Measurements from ENCODE around the gene RAB41. TPM values are rescaled to one million over a fixed set of nuclear protein-coding genes. Genes with fewer than 3 reads are reported as not detected.

The RAB41 gene
- total and polyA plus RNA-seq, 2 donors (not counting 3 experiments of a cell fraction or from before 2014, with no cell fraction given): not detected

- no peak for TF ChIP-seq MAX (IDR thresholded peaks at IDR 0.05; ENCODE audit: insufficient read depth, insufficient read length)
- TF ChIP-seq POLR2AphosphoS5 (IDR thresholded peaks at IDR 0.05; ENCODE audit: insufficient read depth, low read depth, low read length): no peak
- no peak for TF ChIP-seq POLR2A (IDR thresholded peaks at IDR 0.05; ENCODE audit: low read depth, low read length)
- no peak for TF ChIP-seq JUN (IDR thresholded peaks at IDR 0.05; ENCODE audit: borderline replicate concordance, insufficient read depth, insufficient read length, low read depth)
- TF ChIP-seq FOS (IDR thresholded peaks at IDR 0.05; ENCODE audit: borderline replicate concordance, insufficient read depth, low read length): no peak
- no peak for TF ChIP-seq EZH2 (IDR thresholded peaks at IDR 0.05; ENCODE audit: borderline replicate concordance, low read depth, low read length, severe bottlenecking)
- no peak for TF ChIP-seq GATA2 (IDR thresholded peaks at IDR 0.05; ENCODE audit: insufficient read depth, insufficient read length, low read depth, low read length)
- TF ChIP-seq CTCF (IDR thresholded peaks at IDR 0.05; ENCODE audit: extremely low read depth in 1 of 2, insufficient read depth in 1 of 2, low read depth in 1 of 2, low read length in 2 of 2): no peak
- no peak for TF ChIP-seq MYC (IDR thresholded peaks at IDR 0.05; ENCODE audit: low read depth, low read length)
- Histone ChIP-seq H3K27me3 (ENCODE audit: control insufficient read depth in 2 of 2, insufficient read depth in 2 of 2, low read length in 2 of 2) (no peaks in the 10 kb centered on the region), H2AFZ (ENCODE audit: low read depth, low read length) (no peak overlapping the region), H3K9me3 (replicated peaks; ENCODE audit: control insufficient read depth, insufficient read depth, low read length) (no peaks in the 10 kb centered on the region), H3K27ac (ENCODE audit: insufficient read depth, low read depth, low read length) (no peak overlapping the region), H3K4me2 (ENCODE audit: insufficient read depth, low read length) (no peak overlapping the region), H3K36me3 (ENCODE audit: control insufficient read depth in 2 of 2, extremely low read depth in 1 of 2, insufficient read depth in 2 of 2, low read length in 2 of 2) (no peaks in the 10 kb centered on the region), H3K4me1 (ENCODE audit: control insufficient read depth, extremely low read depth, insufficient read depth, low read length) (no peaks in the 10 kb centered on the region), H3K79me2 (ENCODE audit: control insufficient read depth, insufficient read depth, low read length) (no peaks in the 10 kb centered on the region), H3K9ac (replicated peaks; ENCODE audit: extremely low read depth, insufficient read depth, low read length) (no peak overlapping the region), H3K9me1 (replicated peaks; ENCODE audit: control insufficient read depth, extremely low read depth, insufficient read depth, low read length) (no peaks in the 10 kb centered on the region), H4K20me1 (replicated peaks; ENCODE audit: control insufficient read depth, extremely low read depth, insufficient read depth, low read length) (no peaks in the 10 kb centered on the region), H3K4me3 (replicated peaks in 1 of 3; ENCODE audit: insufficient read depth in 1 of 3, low read depth in 1 of 3, low read length in 3 of 3) (no peak overlapping the region)
- FAIRE-seq: no peak
- POLR2A ChIA-PET: no interaction called here
- CTCF ChIA-PET: no interaction called here
- BruUV-seq (replicated peaks): no TSS peak
- dilution Hi-C loops (cut with MboI; ENCODE audit: extremely low pct_ligation_motif_present, low sequenced_read_pairs) (no loop called here), intact Hi-C loops (cut with micrococcal nuclease) (no loop called here)
- no peak for DNase-seq (ENCODE audit: low read depth, low spot score)
Measured at GRCh38 chrX:70332600-70332999, 50.6 kb downstream of the RAB41 start.

Small RNAs within 50 kb of the gene (small RNA-seq; reads per million reads assigned to genes)
- gene RNA5SP507 (ENCODE audit: insufficient read depth, insufficient read length, low read depth, low replicate concordance): not detected

Other genes with a start within 250 kb of the RAB41 start
- 0.20 and 0.21 TPM in 2 replicates for gene AWAT2, start 232.2 kb upstream of the RAB41 start, total RNA-seq
- gene AWAT2, start 232.2 kb upstream of the RAB41 start, polyA plus RNA-seq: 0.22 and 0.29 TPM in 2 replicates
- gene OTUD6A, start 219.7 kb upstream of the RAB41 start, total RNA-seq: not detected in 2 replicates
- not detected in 2 replicates for gene OTUD6A, start 219.7 kb upstream of the RAB41 start, polyA plus RNA-seq
- gene IGBP1, start 148.7 kb upstream of the RAB41 start, total RNA-seq: 38.1 and 40.4 TPM in 2 replicates
- 38.4 and 39.5 TPM in 2 replicates for gene IGBP1, start 148.7 kb upstream of the RAB41 start, polyA plus RNA-seq
- not detected in 2 replicates for gene DGAT2L6, start 104.7 kb upstream of the RAB41 start, total RNA-seq
- gene DGAT2L6, start 104.7 kb upstream of the RAB41 start, polyA plus RNA-seq: not detected in 2 replicates
- not detected in 2 replicates for gene AWAT1, start 47.5 kb upstream of the RAB41 start, total RNA-seq
- gene AWAT1, start 47.5 kb upstream of the RAB41 start, polyA plus RNA-seq: not detected in 2 replicates
- gene P2RY4, start 22.0 kb upstream of the RAB41 start, total RNA-seq: 0.21 TPM in 1 of 2 replicates, not detected in the other
- 0.16 and 0.22 TPM in 2 replicates for gene P2RY4, start 22.0 kb upstream of the RAB41 start, polyA plus RNA-seq
- not detected in 2 replicates for gene ARR3, start 13.8 kb upstream of the RAB41 start, total RNA-seq
- gene ARR3, start 13.8 kb upstream of the RAB41 start, polyA plus RNA-seq: not detected in 2 replicates
- 44.5 and 45.6 TPM in 2 replicates for gene PDZD11, start 7.8 kb downstream of the RAB41 start, total RNA-seq
- gene PDZD11, start 7.8 kb downstream of the RAB41 start, polyA plus RNA-seq: 76.0 and 85.4 TPM in 2 replicates
- gene KIF4A, start 7.9 kb downstream of the RAB41 start, total RNA-seq: 34.4 and 41.3 TPM in 2 replicates
- gene KIF4A, start 7.9 kb downstream of the RAB41 start, polyA plus RNA-seq: 6.6 and 9.6 TPM in 2 replicates
- 0.29 and 0.35 TPM in 2 replicates for gene GDPD2, start 141.1 kb downstream of the RAB41 start, total RNA-seq
- 0.08 and 0.11 TPM in 2 replicates for gene GDPD2, start 141.1 kb downstream of the RAB41 start, polyA plus RNA-seq
- 2.4 and 3.2 TPM in 2 replicates for gene DLG3, start 162.7 kb downstream of the RAB41 start, total RNA-seq
- gene DLG3, start 162.7 kb downstream of the RAB41 start, polyA plus RNA-seq: 0.89 and 1.2 TPM in 2 replicates